Occipital lobe (tissue), 2 donors: ENCODE data around the gene MAD1L1. TPM values are rescaled to one million over a fixed set of nuclear protein-coding genes. Genes with fewer than 3 reads are reported as not detected.

ENCODE experiments used
- DNase-seq: peaks from one replicate; lab custom pipeline; 2025; lab: John Stamatoyannopoulos, UW
- total RNA-seq: library from RNA; depleted of rRNA; stranded (reverse); fragments of >200 nt; gene quantifications from one replicate; pipeline ENCODE4 v1.2.3, GENCODE V29; 2014

MAD1L1 gene
- total RNA-seq, 1 donor from 2014 or later = 24.2 TPM

GRCh38 chr7:1809601-1810258 lies 423.0 kb downstream of the MAD1L1 start:
- no peak for DNase-seq

- no peak for DNase-seq
Measured at GRCh38 chr7:1809070-1809469, 423.7 kb downstream of the MAD1L1 start.

- DNase-seq = no peak
Measured at GRCh38 chr7:1807821-1808600, 424.7 kb downstream of the MAD1L1 start.

GRCh38 chr7:1806354-1806753 lies 426.4 kb downstream of the MAD1L1 start:
- no peak for DNase-seq

GRCh38 chr7:1804310-1804709 lies 428.4 kb downstream of the MAD1L1 start:
- no peak for DNase-seq

- no peak for DNase-seq
Measured at GRCh38 chr7:1802899-1803298, 429.8 kb downstream of the MAD1L1 start.

- DNase-seq = no peak
Measured at GRCh38 chr7:1800902-1801301, 431.8 kb downstream of the MAD1L1 start.

GRCh38 chr7:1798191-1798590 lies 434.6 kb downstream of the MAD1L1 start:
- no peak for DNase-seq

GRCh38 chr7:1794888-1795542 lies 437.7 kb downstream of the MAD1L1 start:
- no peak for DNase-seq

GRCh38 chr7:1787681-1788235 lies 445.0 kb downstream of the MAD1L1 start:
- no peak for DNase-seq

GRCh38 chr7:1787241-1787640 lies 445.5 kb downstream of the MAD1L1 start:
- DNase-seq = no peak

- DNase-seq = no peak
Measured at GRCh38 chr7:1785839-1786238, 446.9 kb downstream of the MAD1L1 start.

GRCh38 chr7:1781369-1781768 lies 451.4 kb downstream of the MAD1L1 start:
- no peak for DNase-seq

- no peak for DNase-seq
Measured at GRCh38 chr7:1779445-1779844, 453.3 kb downstream of the MAD1L1 start.

GRCh38 chr7:1777122-1777521 lies 455.6 kb downstream of the MAD1L1 start:
- no peak for DNase-seq

GRCh38 chr7:1775389-1775788 lies 457.4 kb downstream of the MAD1L1 start:
- no peak for DNase-seq

GRCh38 chr7:1770331-1770730 lies 462.4 kb downstream of the MAD1L1 start:
- no peak for DNase-seq

GRCh38 chr7:1769286-1770200 lies 463.2 kb downstream of the MAD1L1 start:
- no peak for DNase-seq

- no peak for DNase-seq
Measured at GRCh38 chr7:1768832-1769231, 463.9 kb downstream of the MAD1L1 start.

- no peak for DNase-seq
Measured at GRCh38 chr7:1767524-1767923, 465.2 kb downstream of the MAD1L1 start.
